ENCODE measurements around the gene GAS2L1.

The GAS2L1 gene

DNA sequence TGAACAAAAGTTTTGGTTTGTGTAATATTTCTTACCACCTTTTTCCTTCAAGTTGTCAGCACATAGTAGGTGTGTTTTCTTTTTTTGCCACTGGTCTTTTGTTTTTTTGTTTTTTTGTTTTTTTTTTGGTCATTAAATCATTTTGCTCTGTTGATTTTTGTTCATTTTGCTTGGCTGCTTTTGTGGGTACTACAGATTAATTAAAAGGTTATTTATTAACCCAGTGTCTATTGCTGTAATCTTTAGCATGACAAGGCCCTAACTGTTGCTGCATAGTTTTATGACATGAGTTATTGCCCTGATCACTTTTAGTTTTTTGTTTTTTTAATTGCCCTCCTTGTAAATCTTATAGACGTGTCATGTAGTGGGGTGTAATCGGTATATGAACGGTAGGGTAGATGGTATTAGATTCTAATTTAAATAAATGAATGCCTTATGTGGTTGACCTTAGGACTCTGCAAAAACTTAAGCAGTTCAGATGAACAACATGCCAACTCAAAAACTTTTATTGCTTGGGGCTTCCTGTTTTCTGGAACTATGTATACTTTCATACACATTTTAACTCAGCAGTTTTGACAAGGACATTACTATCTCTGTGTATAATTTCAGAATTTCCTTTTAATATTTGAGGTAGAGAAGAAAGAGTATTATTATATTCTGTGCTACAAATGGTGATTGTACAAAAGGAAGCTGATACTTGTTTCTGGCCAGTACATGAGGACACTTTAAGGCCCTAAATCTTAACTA is 30.5 kb upstream of the GAS2L1 start:
- DNase-seq (ENCODE audit: insufficient read length) (no peak), FAIRE-seq (no peak)
- TF ChIP-seq TAF1 (IDR thresholded peaks at IDR 0.05; ENCODE audit: borderline replicate concordance, low read depth, low read length), result no peak
- TF ChIP-seq POLR2AphosphoS5 (IDR thresholded peaks at IDR 0.05; ENCODE audit: low read depth, low read length), result no peak
- no peak for TF ChIP-seq POLR2A (IDR thresholded peaks at IDR 0.05; ENCODE audit: low read depth, low read length)

DNA sequence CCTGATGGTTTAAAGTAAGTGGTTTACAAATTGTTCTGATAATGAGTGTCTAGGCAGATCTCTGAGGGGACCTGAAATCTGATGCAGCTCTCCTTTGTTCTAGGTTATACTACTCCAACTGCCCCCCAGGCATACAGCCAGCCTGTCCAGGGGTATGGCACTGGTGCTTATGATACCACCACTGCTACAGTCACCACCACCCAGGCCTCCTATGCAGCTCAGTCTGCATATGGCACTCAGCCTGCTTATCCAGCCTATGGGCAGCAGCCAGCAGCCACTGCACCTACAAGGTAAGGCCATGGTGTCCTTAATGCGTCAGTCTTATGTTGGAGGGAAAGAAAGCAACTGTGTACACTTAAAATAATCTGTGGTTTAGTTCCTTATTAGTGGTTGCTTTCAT is 28.5 kb upstream of the GAS2L1 start:
- no peak for DNase-seq (ENCODE audit: insufficient read length)
- FAIRE-seq, result no peak
- TF ChIP-seq POLR2A (IDR thresholded peaks at IDR 0.05; ENCODE audit: low read depth, low read length), result no peak
- no peak for TF ChIP-seq TAF1 (IDR thresholded peaks at IDR 0.05; ENCODE audit: borderline replicate concordance, low read depth, low read length)
- no peak for TF ChIP-seq POLR2AphosphoS5 (IDR thresholded peaks at IDR 0.05; ENCODE audit: low read depth, low read length)

DNA sequence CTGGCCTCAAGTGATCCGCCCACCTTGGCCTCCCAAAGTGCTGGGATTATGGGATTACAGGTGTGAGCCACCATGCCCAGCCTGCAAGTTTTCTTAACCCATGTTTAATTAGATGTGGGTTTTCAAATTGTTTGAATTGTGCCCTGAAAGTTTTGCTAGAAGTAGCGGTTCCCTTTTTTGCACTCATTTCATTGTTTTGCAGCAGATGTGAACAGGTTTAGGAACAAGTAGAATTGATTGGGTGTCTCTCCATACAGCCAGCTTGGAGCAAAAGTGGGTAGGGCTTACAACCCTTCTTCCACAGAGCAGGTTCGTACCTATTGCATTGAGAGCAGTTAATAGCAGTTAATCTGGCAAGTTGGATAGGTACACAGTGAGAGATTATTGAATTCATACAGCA is 22.3 kb upstream of the GAS2L1 start:
- no peak for FAIRE-seq
- no peak for TF ChIP-seq POLR2A (IDR thresholded peaks at IDR 0.05; ENCODE audit: low read depth, low read length)
- TF ChIP-seq POLR2AphosphoS5 (IDR thresholded peaks at IDR 0.05; ENCODE audit: low read depth, low read length), result 0 out of 2 replicates have a peak, but pooled peaks have one; percentile 44
- no peak for DNase-seq (ENCODE audit: insufficient read length)

DNA sequence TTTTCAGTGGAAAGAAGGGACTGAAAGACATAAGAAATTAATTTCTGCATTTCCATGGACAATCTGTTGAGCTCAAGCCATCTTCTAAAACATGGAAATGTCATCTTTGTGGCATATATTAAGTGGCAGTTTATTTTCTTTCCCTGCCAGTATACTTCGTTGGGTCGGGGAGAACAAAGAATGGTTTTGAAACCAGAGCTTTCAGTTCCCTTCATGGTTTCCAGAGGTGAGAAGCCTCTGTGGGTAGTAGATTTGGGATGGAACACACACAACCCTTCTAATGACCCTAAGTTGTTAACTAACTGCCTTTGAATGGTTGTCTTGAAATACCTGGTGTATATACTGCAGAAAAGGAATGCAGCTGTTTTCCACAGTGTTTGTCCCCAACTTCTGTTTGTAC is 17.6 kb upstream of the GAS2L1 start:
- FAIRE-seq, result no peak
- DNase-seq (ENCODE audit: insufficient read length), result no peak
- no peak for TF ChIP-seq TAF1 (IDR thresholded peaks at IDR 0.05; ENCODE audit: borderline replicate concordance, low read depth, low read length)
- TF ChIP-seq POLR2A (IDR thresholded peaks at IDR 0.05; ENCODE audit: low read depth, low read length), result no peak
- TF ChIP-seq POLR2AphosphoS5 (IDR thresholded peaks at IDR 0.05; ENCODE audit: low read depth, low read length), result no peak

- DNase-seq (ENCODE audit: insufficient read length), result no peak
- no peak for FAIRE-seq
- TF ChIP-seq POLR2A (IDR thresholded peaks at IDR 0.05; ENCODE audit: low read depth, low read length) (0 out of 2 replicates have a peak, but pooled peaks have one; percentile 23), POLR2AphosphoS5 (IDR thresholded peaks at IDR 0.05; ENCODE audit: low read depth, low read length) (no peak; the same call in 1 of the 2 replicates)
Observed at GRCh38 chr22:29290061-29290460, 16.4 kb upstream of the GAS2L1 start.

- FAIRE-seq, result no peak
- DNase-seq (ENCODE audit: insufficient read length), result no peak
- TF ChIP-seq POLR2A (IDR thresholded peaks at IDR 0.05; ENCODE audit: low read depth, low read length) (no peak), TAF1 (IDR thresholded peaks at IDR 0.05; ENCODE audit: borderline replicate concordance, low read depth, low read length) (no peak), POLR2AphosphoS5 (IDR thresholded peaks at IDR 0.05; ENCODE audit: low read depth, low read length) (no peak)
Observed at GRCh38 chr22:29291215-29291614, 15.2 kb upstream of the GAS2L1 start.

DNA sequence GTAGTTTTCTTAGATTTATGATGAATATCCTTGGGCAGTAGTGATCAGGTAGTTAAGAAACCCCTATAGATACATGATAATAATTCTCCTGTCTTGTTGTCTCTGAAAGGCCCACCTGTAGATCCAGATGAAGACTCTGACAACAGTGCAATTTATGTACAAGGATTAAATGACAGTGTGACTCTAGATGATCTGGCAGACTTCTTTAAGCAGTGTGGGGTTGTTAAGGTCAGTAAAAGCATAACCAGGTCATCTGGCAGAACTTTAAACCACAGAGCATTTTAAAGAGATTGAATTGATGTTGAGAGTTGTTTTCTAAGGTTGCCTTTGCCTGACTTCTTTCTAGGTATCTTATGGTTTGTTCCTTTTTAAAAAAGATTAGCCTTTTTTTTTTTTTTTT is 14.1 kb upstream of the GAS2L1 start:
- FAIRE-seq (no peak), DNase-seq (ENCODE audit: insufficient read length) (no peak)
- TF ChIP-seq TAF1 (IDR thresholded peaks at IDR 0.05; ENCODE audit: borderline replicate concordance, low read depth, low read length) (no peak), POLR2AphosphoS5 (IDR thresholded peaks at IDR 0.05; ENCODE audit: low read depth, low read length) (no peak)

DNA sequence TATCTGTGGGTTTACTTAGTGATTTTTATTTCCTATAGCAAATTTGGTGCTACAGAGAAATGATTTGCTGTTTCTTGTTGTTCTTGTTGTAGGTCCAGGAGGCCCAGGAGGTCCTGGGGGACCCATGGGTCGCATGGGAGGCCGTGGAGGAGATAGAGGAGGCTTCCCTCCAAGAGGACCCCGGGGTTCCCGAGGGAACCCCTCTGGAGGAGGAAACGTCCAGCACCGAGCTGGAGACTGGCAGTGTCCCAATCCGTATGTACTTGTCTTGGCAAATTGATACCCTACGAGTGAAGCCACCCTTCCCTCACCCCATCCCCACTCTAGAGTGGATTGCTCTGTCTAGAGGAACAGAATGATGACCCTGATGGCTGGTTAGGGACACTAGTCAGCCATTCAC is 7.8 kb upstream of the GAS2L1 start:
- DNase-seq (ENCODE audit: insufficient read length) (no peak), FAIRE-seq (no peak)
- TF ChIP-seq POLR2A (IDR thresholded peaks at IDR 0.05; ENCODE audit: low read depth, low read length), result no peak
- no peak for TF ChIP-seq POLR2AphosphoS5 (IDR thresholded peaks at IDR 0.05; ENCODE audit: low read depth, low read length)
- TF ChIP-seq TAF1 (IDR thresholded peaks at IDR 0.05; ENCODE audit: borderline replicate concordance, low read depth, low read length), result no peak

- TF ChIP-seq POLR2AphosphoS5 (IDR thresholded peaks at IDR 0.05; ENCODE audit: low read depth, low read length), result no peak
- peak; percentile 48 for TF ChIP-seq POLR2A (IDR thresholded peaks at IDR 0.05; ENCODE audit: low read depth, low read length)
- no peak for DNase-seq (ENCODE audit: insufficient read length)
- FAIRE-seq, result no peak
Observed at GRCh38 chr22:29299136-29299900, 7.1 kb upstream of the GAS2L1 start.

DNA sequence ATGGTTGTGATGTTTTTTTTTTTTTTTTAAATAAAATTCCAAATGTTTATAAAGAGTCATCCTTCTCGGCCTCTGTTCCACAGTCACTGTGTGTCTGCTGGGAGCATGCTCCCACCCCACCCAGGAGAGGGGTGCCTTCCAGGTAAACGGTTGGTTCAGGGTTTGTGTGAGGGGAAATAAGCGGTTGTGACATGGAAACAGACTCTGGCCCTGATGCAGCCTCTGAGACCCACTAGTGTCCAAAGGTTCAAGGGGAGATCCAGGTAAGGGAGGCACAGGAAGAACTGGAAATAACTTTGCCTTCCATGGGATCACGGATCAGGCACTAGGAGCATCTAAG is 6.0 kb upstream of the GAS2L1 start:
- TF ChIP-seq POLR2A (IDR thresholded peaks at IDR 0.05; ENCODE audit: low read depth, low read length) (no peak; the same call in 1 of the 2 replicates), POLR2AphosphoS5 (IDR thresholded peaks at IDR 0.05; ENCODE audit: low read depth, low read length) (no peak), TAF1 (IDR thresholded peaks at IDR 0.05; ENCODE audit: borderline replicate concordance, low read depth, low read length) (no peak)
- DNase-seq (ENCODE audit: insufficient read length) (no peak), FAIRE-seq (no peak)

GRCh38 chr22:29300807-29301601 is 5.4 kb upstream of the GAS2L1 start:
- FAIRE-seq, result no peak
- no peak for TF ChIP-seq TAF1 (IDR thresholded peaks at IDR 0.05; ENCODE audit: borderline replicate concordance, low read depth, low read length)
- TF ChIP-seq POLR2AphosphoS5 (IDR thresholded peaks at IDR 0.05; ENCODE audit: low read depth, low read length), result peak; percentile 96
- TF ChIP-seq POLR2A (IDR thresholded peaks at IDR 0.05; ENCODE audit: low read depth, low read length), result peak; percentile 85
- DNase-seq (ENCODE audit: insufficient read length), result no peak

Measured in GM12892 (cell line).